Parathyroid adenoma (tissue), 2 donors: ENCODE measurements around the gene HTN3.
"Not testable (repeated sequence)": the region's sequence is repeated elsewhere in the genome, so short reads cannot be mapped to it uniquely, and the experiment has no call there.

Experiments used
- H2AFZ ChIP-seq: fragments of 300-600 bp; sonication (generic); one replicate; pipeline ENCODE4 v1.7.0; 2017; ENCODE audit warnings: antibody characterized with exemption, mild to moderate bottlenecking
- H3K27ac ChIP-seq: fragments of 300-600 bp; sonication (generic); one replicate; pipeline ENCODE4 v1.7.0; 2017
- H3K27me3 ChIP-seq: fragments of 300-600 bp; sonication (generic); one replicate; pipeline ENCODE4 v1.7.0; 2017; ENCODE audit warnings: low read length; ENCODE audit not compliant: control insufficient read depth, insufficient read depth
- H3K36me3 ChIP-seq: fragments of 300-600 bp; sonication (generic); one replicate; pipeline ENCODE4 v1.7.0; 2017; ENCODE audit warnings: low read length; ENCODE audit not compliant: control insufficient read depth, insufficient read depth
- H3K4me1 ChIP-seq: fragments of 300-600 bp; sonication (generic); one replicate; pipeline ENCODE4 v1.7.0; 2017; ENCODE audit warnings: control low read depth
- H3K4me2 ChIP-seq: fragments of 300-600 bp; sonication (generic); one replicate; pipeline ENCODE4 v1.7.0; 2017; ENCODE audit warnings: low read length
- H3K4me3 ChIP-seq: fragments of 300-600 bp; sonication (generic); one replicate; pipeline ENCODE4 v1.7.0; 2017; ENCODE audit warnings: low read depth, low read length
- H3K79me2 ChIP-seq: fragments of 300-600 bp; sonication (generic); one replicate; pipeline ENCODE4 v1.7.0; 2017; ENCODE audit warnings: control low read depth
- H3K9ac ChIP-seq: fragments of 300-600 bp; sonication (generic); one replicate; pipeline ENCODE4 v1.7.0; 2017; ENCODE audit warnings: mild to moderate bottlenecking
- H3K9me3 ChIP-seq: fragments of 300-600 bp; sonication (generic); one replicate; pipeline ENCODE4 v1.7.0; 2017; ENCODE audit warnings: low read length; ENCODE audit not compliant: control insufficient read depth
- CTCF ChIP-seq: fragments of 300-600 bp; sonication (generic); IDR thresholded peaks from one replicate; pipeline ENCODE4 v1.7.0; 2017; ENCODE audit warnings: antibody characterized with exemption, mild to moderate bottlenecking
- donor health status: primary hyperparathyroidism.

Gene HTN3

GRCh38 chr4:70028159-70028558 lies at the start of gene HTN3:
HTN3 (plus strand) TSS chr4:70028459; CDS start chr4:70030741, 2,282 bp downstream.
- H3K79me2 ChIP-seq, H3K4me1 ChIP-seq, H3K27me3 ChIP-seq, H3K4me2 ChIP-seq, H3K9ac ChIP-seq, H3K27ac ChIP-seq, H3K9me3 ChIP-seq, H3K36me3 ChIP-seq, H2AFZ ChIP-seq, H3K4me3 ChIP-seq: not testable (repeated sequence)

GRCh38 chr4:69984030-69984443 lies 44.2 kb upstream of the HTN3 start:
- H3K27me3 ChIP-seq: no peaks in the 10 kb centered on the region
- H3K4me1 ChIP-seq: no peaks in the 10 kb centered on the region
- TF ChIP-seq CTCF: no peak
- H3K27ac ChIP-seq: no peak overlapping the region
- no peak overlapping the region for H2AFZ ChIP-seq
- H3K36me3 ChIP-seq: no peaks in the 10 kb centered on the region
- no peak overlapping the region for H3K4me2 ChIP-seq
- no peak overlapping the region for H3K4me3 ChIP-seq
- no peaks in the 10 kb centered on the region for H3K79me2 ChIP-seq
- no peaks in the 10 kb centered on the region for H3K9me3 ChIP-seq
- H3K9ac ChIP-seq: no peak overlapping the region

- H3K36me3 ChIP-seq: no peaks in the 10 kb centered on the region
- no peak overlapping the region for H2AFZ ChIP-seq
- no peak overlapping the region for H3K9ac ChIP-seq
- H3K27me3 ChIP-seq: no peaks in the 10 kb centered on the region
- H3K4me1 ChIP-seq: no peaks in the 10 kb centered on the region
- no peak for TF ChIP-seq CTCF
- H3K9me3 ChIP-seq: no peaks in the 10 kb centered on the region
- H3K4me2 ChIP-seq: no peak overlapping the region
- no peak overlapping the region for H3K4me3 ChIP-seq
- no peaks in the 10 kb centered on the region for H3K79me2 ChIP-seq
- no peak overlapping the region for H3K27ac ChIP-seq
These were observed 41.6 kb upstream of the HTN3 start for GRCh38 chr4:69986663-69987062.

GRCh38 chr4:69991016-69991415 lies 37.2 kb upstream of the HTN3 start:
- no peak for TF ChIP-seq CTCF
- no peak overlapping the region for H3K9ac ChIP-seq

GRCh38 chr4:69994782-69995181 lies 33.5 kb upstream of the HTN3 start:
- Histone ChIP-seq H3K36me3 (no peaks in the 10 kb centered on the region), H3K9ac (no peak overlapping the region), H3K27me3 (no peaks in the 10 kb centered on the region), H3K4me3 (no peak overlapping the region), H3K4me2 (no peak overlapping the region), H3K27ac (no peak overlapping the region), H3K9me3 (no peaks in the 10 kb centered on the region), H3K4me1 (no peaks in the 10 kb centered on the region), H2AFZ (no peak overlapping the region), H3K79me2 (no peaks in the 10 kb centered on the region)
- no peak for TF ChIP-seq CTCF

More at GRCh38 chr4:69991016-69991415, 37.2 kb upstream of the HTN3 start:
- no peak overlapping the region for H3K27ac ChIP-seq
- no peaks in the 10 kb centered on the region for H3K27me3 ChIP-seq
- H3K9me3 ChIP-seq: no peaks in the 10 kb centered on the region
- no peak overlapping the region for H2AFZ ChIP-seq
- no peak overlapping the region for H3K4me3 ChIP-seq
- no peak overlapping the region for H3K4me2 ChIP-seq
- H3K79me2 ChIP-seq: no peaks in the 10 kb centered on the region
- H3K36me3 ChIP-seq: no peaks in the 10 kb centered on the region
- H3K4me1 ChIP-seq: no peaks in the 10 kb centered on the region
